Endothelial cell of umbilical vein (primary cell): ENCODE results near the gene ALPL. TPM values are rescaled to one million over a fixed set of nuclear protein-coding genes. Genes with fewer than 3 reads are reported as not detected.

Experiments
- BruUV-seq: library from RNA; stranded (reverse); fragments of 400-500 nt; replicated peaks from 2 replicates; lab custom pipeline; 2021; lab: Mats Ljungman, UMichigan
- CTCF ChIA-PET: fragments of 300-600, 350-600 bp; sonication (Branson Sonifier 250); formaldehyde crosslinking; loops from one replicate; lab custom pipeline; 2021; ENCODE audit warnings: antibody characterized with exemption, inconsistent platforms; lab: Charles Lee
- POLR2A ChIA-PET: fragments of 300-600, 350-600 bp; sonication (Branson Sonifier 250); formaldehyde crosslinking; loops from one replicate; lab custom pipeline; 2021; ENCODE audit warnings: antibody characterized with exemption, inconsistent platforms; lab: Charles Lee
- DNase-seq: peaks from one replicate; pipeline ENCODE4 v3.0.0-alpha.2; 2011; ENCODE audit warnings: low read depth, low spot score
- FAIRE-seq: peaks from 2 replicates; lab custom pipeline; 2011; peaks lifted over from hg19 to GRCh38; lab: Jason Lieb, UNC
- H2AFZ ChIP-seq: 2 replicates; pipeline ENCODE4 v1.6.0; 2012; ENCODE audit warnings: low read depth, low read length, control low read depth, inconsistent platforms
- H3K27ac ChIP-seq: 2 replicates; pipeline ENCODE4 v1.5.1; 2011; ENCODE audit warnings: low read depth, mild to moderate bottlenecking, control low read depth, low read length, moderate library complexity; ENCODE audit not compliant: insufficient read depth
- H3K27me3 ChIP-seq, 2 experiments: 2 replicates each; pipeline versions ENCODE4 v1.6.0 to v1.6.1; 2011; ENCODE audit warnings: low read length in 2 of 2, mixed read lengths in 1 of 2; ENCODE audit not compliant: control insufficient read depth in 2 of 2, insufficient read depth in 2 of 2
- H3K36me3 ChIP-seq, 2 experiments: 2 replicates in 1 of 2; 3 replicates in 1 of 2; pipeline ENCODE4 v1.5.1; 2011; ENCODE audit warnings: low read length in 2 of 2, mild to moderate bottlenecking in 1 of 2, moderate library complexity in 1 of 2; ENCODE audit not compliant: control insufficient read depth in 2 of 2, insufficient read depth in 2 of 2; ENCODE audit errors: extremely low read depth in 1 of 2
- H3K4me1 ChIP-seq: 3 replicates; pipeline ENCODE4 v1.5.1; 2011; ENCODE audit warnings: mild to moderate bottlenecking, low read length; ENCODE audit not compliant: control insufficient read depth, insufficient read depth; ENCODE audit errors: extremely low read depth
- H3K4me2 ChIP-seq: 2 replicates; pipeline ENCODE4 v1.6.1; 2011; ENCODE audit warnings: low read length, control low read depth, mixed read lengths; ENCODE audit not compliant: insufficient read depth
- H3K4me3 ChIP-seq, 3 experiments: fragments of 200-600 bp in 1 of 3; sonication (generic), shearing (Covaris generic) in 1 of 3; replicated peaks in 1 of 3; 2 replicates each; pipeline ENCODE4 v1.5.1; 2011 to 2016; ENCODE audit warnings: control low read depth in 3 of 3, low read length in 3 of 3, mild to moderate bottlenecking in 2 of 3, inconsistent platforms in 1 of 3, low read depth in 1 of 3, moderate library complexity in 1 of 3; ENCODE audit not compliant: insufficient read depth in 1 of 3
- H3K79me2 ChIP-seq: 2 replicates; pipeline ENCODE4 v1.6.0; 2012; ENCODE audit warnings: low read length, inconsistent platforms; ENCODE audit not compliant: control insufficient read depth, insufficient read depth
- H3K9ac ChIP-seq: replicated peaks from 2 replicates; pipeline ENCODE3; 2011; ENCODE audit warnings: low read length, control low read depth; ENCODE audit not compliant: insufficient read depth; ENCODE audit errors: extremely low read depth
- H3K9me1 ChIP-seq: replicated peaks from 3 replicates; pipeline ENCODE4 v1.6.0; 2011; ENCODE audit warnings: mild to moderate bottlenecking, low read length; ENCODE audit not compliant: control insufficient read depth, insufficient read depth; ENCODE audit errors: extremely low read depth
- H3K9me3 ChIP-seq: replicated peaks from 2 replicates; pipeline ENCODE4 v1.5.1; 2012; ENCODE audit warnings: low read length, inconsistent platforms; ENCODE audit not compliant: control insufficient read depth, insufficient read depth
- H4K20me1 ChIP-seq: replicated peaks from 2 replicates; pipeline ENCODE3; 2011; ENCODE audit warnings: mild to moderate bottlenecking, low read length; ENCODE audit not compliant: control insufficient read depth, insufficient read depth; ENCODE audit errors: extremely low read depth
- EZH2 ChIP-seq: IDR thresholded peaks from 2 replicates; pipeline ENCODE4 v1.6.1; 2012; ENCODE audit warnings: borderline replicate concordance, low read depth, mild to moderate bottlenecking, moderate library complexity, low read length, inconsistent platforms; ENCODE audit not compliant: severe bottlenecking
- FOS ChIP-seq: IDR thresholded peaks from 2 replicates; pipeline ENCODE4 v1.6.1; 2011; ENCODE audit warnings: mild to moderate bottlenecking, low read length, moderate library complexity, borderline replicate concordance; ENCODE audit not compliant: insufficient read depth
- GATA2 ChIP-seq: IDR thresholded peaks from 2 replicates; pipeline ENCODE4 v1.7.0; 2011; ENCODE audit warnings: low read depth, mild to moderate bottlenecking, moderate library complexity, mixed read lengths, low read length; ENCODE audit not compliant: insufficient read length, insufficient read depth
- JUN ChIP-seq: IDR thresholded peaks from 2 replicates; pipeline ENCODE4 v1.6.1; 2011; ENCODE audit warnings: borderline replicate concordance, low read depth; ENCODE audit not compliant: insufficient read length, insufficient read depth
- MYC ChIP-seq: IDR thresholded peaks from one replicate; pipeline ENCODE4 v1.6.1; 2011; ENCODE audit warnings: mild to moderate bottlenecking, low read depth, low read length
- POLR2A ChIP-seq: IDR thresholded peaks from 2 replicates; pipeline ENCODE4 v1.6.1; 2012; ENCODE audit warnings: low read depth, mild to moderate bottlenecking, control low read depth, low read length
- POLR2AphosphoS5 ChIP-seq: IDR thresholded peaks from 2 replicates; pipeline ENCODE4 v1.6.1; 2012; ENCODE audit warnings: low read depth, mild to moderate bottlenecking, control low read depth, low read length, moderate library complexity; ENCODE audit not compliant: insufficient read depth
- dilution Hi-C: fragments of 300-500 bp; cut with MboI; formaldehyde crosslinking; loops from one replicate; pipeline ENCODE4 v1.15.0; 2019; ENCODE audit warnings: low sequenced_read_pairs; ENCODE audit not compliant: extremely low pct_ligation_motif_present
- intact Hi-C: fragments of 100-400 bp; cut with micrococcal nuclease; formaldehyde crosslinking; loops from one replicate; pipeline ENCODE4 v1.10.0; 2022
- polyA plus RNA-seq, 4 experiments: library from polyadenylated mRNA; depleted of rRNA in 3 of 4; stranded (reverse) in 3 of 4; unstranded in 1 of 4; fragments of >200 nt; gene quantifications; 2 replicates each; pipeline versions ENCODE4 v1.2.1 to v1.2.3, GENCODE V29; 2011 to 2012; ENCODE audit warnings: missing spikeins in 1 of 4
- total RNA-seq: library from RNA; stranded (reverse); gene quantifications from 2 replicates; pipeline ENCODE4 v1.2.3, GENCODE V29; 2021
- TF ChIP-seq, protein P1 (sequence below), 2 donors: IDR thresholded peaks; 1 replicate in 1 of 2; 2 replicates in 1 of 2; pipeline ENCODE4 v1.5.1; 2011; ENCODE audit warnings: low read length in 2 of 2, mild to moderate bottlenecking in 2 of 2, moderate library complexity in 2 of 2, control low read depth in 1 of 2, inconsistent platforms in 1 of 2, low read depth in 1 of 2; ENCODE audit not compliant: insufficient read depth in 1 of 2; ENCODE audit errors: extremely low read depth in 1 of 2
- TF ChIP-seq, protein P2 (sequence below): IDR thresholded peaks from 2 replicates; pipeline ENCODE4 v1.6.1; 2011; ENCODE audit not compliant: insufficient read depth, insufficient read length

The ALPL gene
- total and polyA plus RNA-seq, 2 donors (not counting 3 experiments of a cell fraction or from before 2014, with no cell fraction given), result 0.38 to 0.92 TPM

DNA sequence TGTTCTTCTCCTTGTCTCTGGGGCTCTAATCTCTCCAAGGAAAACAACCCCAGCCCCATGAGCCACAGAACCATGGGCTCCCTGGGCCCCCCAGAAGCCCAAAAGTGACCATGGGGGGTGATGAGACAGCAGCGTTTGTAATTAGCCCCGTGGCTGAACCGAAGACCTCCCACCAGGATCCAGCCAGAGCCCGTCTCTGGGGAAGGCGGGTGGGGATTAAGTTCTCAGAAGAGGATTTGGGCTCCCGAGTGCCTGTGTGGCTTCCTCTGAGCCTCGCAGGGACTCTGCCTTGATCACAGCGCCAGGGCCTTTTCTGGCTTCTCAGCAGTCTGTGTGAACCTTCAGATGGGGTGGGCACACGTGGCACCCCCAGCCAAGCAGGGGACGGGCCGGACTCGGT, 77.0 kb downstream of the ALPL start:
- no peaks in the 10 kb centered on the region for H3K9me1 ChIP-seq
- H3K4me2 ChIP-seq, result no peak overlapping the region
- peaks cover 12% of the 10 kb centered on the region for H3K4me1 ChIP-seq
- H2AFZ ChIP-seq, result no peak overlapping the region
- ChIA-PET CTCF (interaction anchor here (1.0 kb wide), 1 partner anchor 216 kb away, joined by 3 read pairs; no protein-coding TSS in a partner anchor), POLR2A (no interaction called here)
- no peak overlapping the region for H3K9ac ChIP-seq
- intact Hi-C loops, result no loop called here
- TF ChIP-seq, protein P1, sequence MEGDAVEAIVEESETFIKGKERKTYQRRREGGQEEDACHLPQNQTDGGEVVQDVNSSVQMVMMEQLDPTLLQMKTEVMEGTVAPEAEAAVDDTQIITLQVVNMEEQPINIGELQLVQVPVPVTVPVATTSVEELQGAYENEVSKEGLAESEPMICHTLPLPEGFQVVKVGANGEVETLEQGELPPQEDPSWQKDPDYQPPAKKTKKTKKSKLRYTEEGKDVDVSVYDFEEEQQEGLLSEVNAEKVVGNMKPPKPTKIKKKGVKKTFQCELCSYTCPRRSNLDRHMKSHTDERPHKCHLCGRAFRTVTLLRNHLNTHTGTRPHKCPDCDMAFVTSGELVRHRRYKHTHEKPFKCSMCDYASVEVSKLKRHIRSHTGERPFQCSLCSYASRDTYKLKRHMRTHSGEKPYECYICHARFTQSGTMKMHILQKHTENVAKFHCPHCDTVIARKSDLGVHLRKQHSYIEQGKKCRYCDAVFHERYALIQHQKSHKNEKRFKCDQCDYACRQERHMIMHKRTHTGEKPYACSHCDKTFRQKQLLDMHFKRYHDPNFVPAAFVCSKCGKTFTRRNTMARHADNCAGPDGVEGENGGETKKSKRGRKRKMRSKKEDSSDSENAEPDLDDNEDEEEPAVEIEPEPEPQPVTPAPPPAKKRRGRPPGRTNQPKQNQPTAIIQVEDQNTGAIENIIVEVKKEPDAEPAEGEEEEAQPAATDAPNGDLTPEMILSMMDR (IDR thresholded peaks at IDR 0.05; ENCODE audit: extremely low read depth in 1 of 2, insufficient read depth in 1 of 2, low read depth in 1 of 2, low read length in 2 of 2), result no peak
- no peak for TF ChIP-seq JUN
- TF ChIP-seq MYC, result no peak
- no peak for TF ChIP-seq GATA2
- no peak for TF ChIP-seq FOS
- TF ChIP-seq POLR2AphosphoS5, result no peak
- TF ChIP-seq, protein P2, sequence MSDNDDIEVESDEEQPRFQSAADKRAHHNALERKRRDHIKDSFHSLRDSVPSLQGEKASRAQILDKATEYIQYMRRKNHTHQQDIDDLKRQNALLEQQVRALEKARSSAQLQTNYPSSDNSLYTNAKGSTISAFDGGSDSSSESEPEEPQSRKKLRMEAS, result no peak
- no peak for TF ChIP-seq EZH2
- TF ChIP-seq POLR2A, result no peak
- no peak for FAIRE-seq
- BruUV-seq, result no TSS peak
- H3K79me2 ChIP-seq, result no peaks in the 10 kb centered on the region
- dilution Hi-C loops, result no loop called here
- no peaks in the 10 kb centered on the region for H3K9me3 ChIP-seq
- H4K20me1 ChIP-seq, result no peaks in the 10 kb centered on the region
- no peak overlapping the region for H3K4me3 ChIP-seq
- DNase-seq, result no peak
- no peaks in the 10 kb centered on the region for H3K36me3 ChIP-seq
- no peak overlapping the region for H3K27ac ChIP-seq
- H3K27me3 ChIP-seq, result peaks cover 4 to 20% of the 10 kb centered on the region in 2 experiments
